SK-N-MC (cell line): ENCODE measurements around the gene TREML4.

Source experiments
- DNase-seq: peaks from one replicate; pipeline ENCODE4 v3.0.0-alpha.2; 2011; ENCODE audit warnings: low read depth, low spot score
- H3K27ac ChIP-seq: fragments of 200-600 bp; sonication (generic); 2 replicates; pipeline ENCODE4 v1.5.1; 2016; ENCODE audit warnings: mixed run types
- H3K36me3 ChIP-seq: fragments of 200-600 bp; sonication (generic); 2 replicates; pipeline ENCODE4 v1.6.1; 2017; ENCODE audit warnings: antibody characterized with exemption, low read length, mixed read lengths; ENCODE audit not compliant: insufficient read depth
- H3K4me3 ChIP-seq: fragments of 200-600 bp; sonication (generic); 2 replicates; pipeline ENCODE4 v1.5.1; 2016
- H3K9ac ChIP-seq: fragments of 200-600 bp; sonication (generic); 2 replicates; pipeline ENCODE4 v1.8.0; 2017; ENCODE audit warnings: mixed run types, mixed read lengths; ENCODE audit not compliant: insufficient read length
- H3K9me3 ChIP-seq: fragments of 200-600 bp; sonication (generic); 2 replicates; pipeline ENCODE4 v1.6.1; 2017; ENCODE audit warnings: low read depth, mild to moderate bottlenecking, antibody characterized with exemption, low read length, moderate library complexity, mixed read lengths
- EZH2 ChIP-seq: fragments of 200-600 bp; sonication (generic); IDR thresholded peaks from one replicate; pipeline ENCODE4 v1.6.1; 2017; ENCODE audit warnings: antibody characterized with exemption
- FOXP2 ChIP-seq: optimal IDR thresholded peaks from 2 replicates; pipeline ENCODE3; 2011; ENCODE audit warnings: mild to moderate bottlenecking, moderate library complexity; ENCODE audit not compliant: insufficient read depth; ENCODE audit errors: extremely low read length, control extremely low read depth
- POLR2AphosphoS5 ChIP-seq: IDR thresholded peaks from 2 replicates; pipeline ENCODE4 v1.6.1; 2012; ENCODE audit warnings: mild to moderate bottlenecking, low read depth, low read length, borderline replicate concordance

Gene TREML4

GRCh38 chr6:41257369-41258195 lies 29.4 kb downstream of the TREML4 start:
- TF ChIP-seq POLR2AphosphoS5 (peak; percentile 64), EZH2 (no peak), FOXP2 (no peak)
- Histone ChIP-seq H3K4me3 (peak overlapping the region; percentile 64), H3K36me3 (no peaks in the 10 kb centered on the region), H3K9ac (no peak overlapping the region), H3K27ac (peak overlapping the region; percentile 92), H3K9me3 (peaks cover 13% of the 10 kb centered on the region; the same call in 1 of the 2 replicates)
- DNase-seq = peak; percentile 76

- Histone ChIP-seq H3K9ac (no peak overlapping the region), H3K36me3 (no peaks in the 10 kb centered on the region), H3K4me3 (peak overlapping the region; percentile 64), H3K27ac (peak overlapping the region; percentile 92), H3K9me3 (peaks cover 16% of the 10 kb centered on the region; the same call in 1 of the 2 replicates)
- no peak for DNase-seq
- TF ChIP-seq EZH2 = no peak
- TF ChIP-seq FOXP2 = no peak
Measured at GRCh38 chr6:41258196-41258493, 30.0 kb downstream of the TREML4 start.

GRCh38 chr6:41262401-41262800 lies 34.3 kb downstream of the TREML4 start:
- no peak for DNase-seq
- no peaks in the 10 kb centered on the region for H3K36me3 ChIP-seq
- H3K4me3 ChIP-seq = no peak overlapping the region
- no peak overlapping the region for H3K9ac ChIP-seq
- H3K27ac ChIP-seq = no peak overlapping the region
- no peak for TF ChIP-seq FOXP2
- no peak for TF ChIP-seq POLR2AphosphoS5
- peaks cover 24% of the 10 kb centered on the region; the same call in 1 of the 2 replicates for H3K9me3 ChIP-seq

- no peak overlapping the region for H3K4me3 ChIP-seq
- no peak for DNase-seq
- H3K36me3 ChIP-seq = no peaks in the 10 kb centered on the region
- H3K9me3 ChIP-seq = peaks cover 24% of the 10 kb centered on the region; the same call in 1 of the 2 replicates
- H3K27ac ChIP-seq = no peak overlapping the region
- H3K9ac ChIP-seq = no peak overlapping the region
- TF ChIP-seq FOXP2 (no peak), EZH2 (no peak), POLR2AphosphoS5 (no peak)
Measured at GRCh38 chr6:41263267-41263666, 35.1 kb downstream of the TREML4 start.

GRCh38 chr6:41266541-41266940 lies 38.4 kb downstream of the TREML4 start:
- Histone ChIP-seq H3K9me3 (peaks cover 20% of the 10 kb centered on the region; the same call in 1 of the 2 replicates), H3K27ac (no peak overlapping the region), H3K36me3 (no peaks in the 10 kb centered on the region), H3K9ac (no peak overlapping the region), H3K4me3 (no peak overlapping the region)
- no peak for DNase-seq
- TF ChIP-seq FOXP2 = no peak
- TF ChIP-seq POLR2AphosphoS5 = no peak
- no peak for TF ChIP-seq EZH2

- no peak for TF ChIP-seq FOXP2
- no peak for TF ChIP-seq EZH2
- no peak for TF ChIP-seq POLR2AphosphoS5
- Histone ChIP-seq H3K9ac (no peak overlapping the region), H3K27ac (no peak overlapping the region), H3K36me3 (no peaks in the 10 kb centered on the region), H3K4me3 (no peak overlapping the region), H3K9me3 (peaks cover 4% of the 10 kb centered on the region; the same call in 1 of the 2 replicates)
- DNase-seq = no peak
Measured at GRCh38 chr6:41268478-41268877, 40.3 kb downstream of the TREML4 start.

- no peak for DNase-seq
Measured at GRCh38 chr6:41269166-41269565, 41.0 kb downstream of the TREML4 start.

GRCh38 chr6:41269716-41270115 lies 41.6 kb downstream of the TREML4 start:
- no peak overlapping the region for H3K4me3 ChIP-seq
- no peak overlapping the region for H3K27ac ChIP-seq
- no peaks in the 10 kb centered on the region for H3K36me3 ChIP-seq
- no peaks in the 10 kb centered on the region for H3K9me3 ChIP-seq
- H3K9ac ChIP-seq = no peak overlapping the region
- DNase-seq = no peak
- no peak for TF ChIP-seq POLR2AphosphoS5
- TF ChIP-seq FOXP2 = no peak
- TF ChIP-seq EZH2 = no peak

More at GRCh38 chr6:41269166-41269565, 41.0 kb downstream of the TREML4 start:
- Histone ChIP-seq H3K9me3 (no peaks in the 10 kb centered on the region), H3K9ac (no peak overlapping the region), H3K36me3 (no peaks in the 10 kb centered on the region), H3K27ac (no peak overlapping the region), H3K4me3 (no peak overlapping the region)
- TF ChIP-seq POLR2AphosphoS5 (no peak), EZH2 (no peak), FOXP2 (no peak)
